Gastroesophageal sphincter (tissue), 4 donors: Measurements from ENCODE around the gene BTLA. TPM values are rescaled to one million over a fixed set of nuclear protein-coding genes. Genes with fewer than 3 reads are reported as not detected.

Experiments
- ATAC-seq: fragments of 150-250 bp; one replicate; pipeline ENCODE4 v1.9.1; 2016; ENCODE audit warnings: mild to moderate bottlenecking, moderate library complexity
- H3K27ac ChIP-seq, 4 donors: fragments of 200-600 bp; sonication (generic) in 3 of 4; 1 replicate in 3 of 4; 2 replicates in 1 of 4; pipeline ENCODE4 v1.5.1; 2016 to 2019
- H3K27me3 ChIP-seq: fragments of 200-600 bp; sonication (generic); one replicate; pipeline ENCODE4 v1.5.1; 2019
- H3K36me3 ChIP-seq, 2 donors: fragments of 200-600 bp; sonication (generic); one replicate each; pipeline ENCODE4 v1.5.1; 2019; ENCODE audit warnings: control low read depth in 1 of 2
- H3K4me1 ChIP-seq, 3 donors: fragments of 200-600 bp; sonication (generic); 1 replicate in 2 of 3; 2 replicates in 1 of 3; pipeline ENCODE4 v1.5.1; 2016 to 2019; ENCODE audit warnings: control low read depth in 2 of 3
- H3K4me3 ChIP-seq, 2 donors: fragments of 200-600 bp; sonication (generic); one replicate each; pipeline ENCODE4 v1.5.1; 2019; ENCODE audit warnings: mild to moderate bottlenecking in 1 of 2, moderate library complexity in 1 of 2
- H3K9me3 ChIP-seq, 3 donors: fragments of 200-600 bp; sonication (generic); one replicate each; pipeline ENCODE4 v1.5.1; 2017 to 2019; ENCODE audit warnings: control low read depth in 2 of 3
- CTCF ChIP-seq, 4 experiments: fragments of 200-600 bp in 2 of 4; fragments of 450-650 bp in 2 of 4; sonication (generic) in 1 of 4; IDR thresholded peaks; one replicate each; pipeline ENCODE4 v1.5.1; 2017 to 2019; ENCODE audit warnings: antibody characterized with exemption in 4 of 4, mild to moderate bottlenecking in 2 of 4, moderate library complexity in 2 of 4
- EP300 ChIP-seq: sonication (generic); formaldehyde crosslinking; IDR thresholded peaks from one replicate; pipeline ENCODE4 v1.6.1; 2017; ENCODE audit warnings: antibody characterized with exemption, mild to moderate bottlenecking
- POLR2A ChIP-seq, 2 donors: fragments of 450-650 bp; IDR thresholded peaks; one replicate each; pipeline ENCODE4 v1.6.1; 2017; ENCODE audit warnings: antibody characterized with exemption in 2 of 2, mild to moderate bottlenecking in 2 of 2, moderate library complexity in 1 of 2
- POLR2AphosphoS5 ChIP-seq: sonication (generic); formaldehyde crosslinking; IDR thresholded peaks from one replicate; pipeline ENCODE4 v1.6.1; 2017; ENCODE audit warnings: antibody characterized with exemption
- WGBS, 2 donors: methylation state at CpG; one replicate each; pipeline ENCODE4 v1.1.5; 2018; ENCODE audit warnings: low coverage in 1 of 2; 5-methylcytosine and 5-hydroxymethylcytosine counted together
- total RNA-seq, 4 donors: library from RNA; depleted of rRNA; stranded (reverse); fragments of >200 nt; gene quantifications; one replicate each; pipeline ENCODE4 v1.1.0, GENCODE V29; 2016

BTLA gene
- total RNA-seq, 4 donors from 2014 or later = 0.08 to 1.8 TPM; not detected in 2

- Histone ChIP-seq H3K9me3 (no peaks in the 10 kb centered on the region), H3K36me3 (no peaks in the 10 kb centered on the region), H3K27ac (no peak overlapping the region), H3K4me1 (no peaks in the 10 kb centered on the region), H3K27me3 (no peaks in the 10 kb centered on the region), H3K4me3 (no peak overlapping the region)
- no peak for ATAC-seq
- TF ChIP-seq POLR2A (IDR thresholded peaks at IDR 0.05) (no peak), POLR2AphosphoS5 (no peak), CTCF (IDR thresholded peaks at IDR 0.05) (no peak)
Measured at GRCh38 chr3:112481302-112481721, 18.0 kb downstream of the BTLA start.

- no peak overlapping the region for H3K27ac ChIP-seq
- H3K4me1 ChIP-seq = no peaks in the 10 kb centered on the region
- no peaks in the 10 kb centered on the region for H3K9me3 ChIP-seq
- WGBS, 2 donors = 80% methylated on average over 1 of the region's 1 CpG
- no peaks in the 10 kb centered on the region for H3K27me3 ChIP-seq
- ATAC-seq = no peak
- H3K4me3 ChIP-seq = no peak overlapping the region
- no peaks in the 10 kb centered on the region for H3K36me3 ChIP-seq
- no peak for TF ChIP-seq POLR2A (IDR thresholded peaks at IDR 0.05)
- TF ChIP-seq CTCF (IDR thresholded peaks at IDR 0.05) = no peak
- TF ChIP-seq EP300 = no peak
- no peak for TF ChIP-seq POLR2AphosphoS5
Measured at GRCh38 chr3:112477891-112478290, 21.4 kb downstream of the BTLA start.

GRCh38 chr3:112476346-112476745 is 22.9 kb downstream of the BTLA start:
- no peak for ATAC-seq
- Histone ChIP-seq H3K9me3 (no peaks in the 10 kb centered on the region), H3K36me3 (no peaks in the 10 kb centered on the region), H3K27me3 (no peaks in the 10 kb centered on the region), H3K4me3 (no peak overlapping the region), H3K27ac (no peak overlapping the region), H3K4me1 (no peaks in the 10 kb centered on the region)
- TF ChIP-seq POLR2A (IDR thresholded peaks at IDR 0.05) (no peak), CTCF (IDR thresholded peaks at IDR 0.05) (no peak), POLR2AphosphoS5 (no peak), EP300 (no peak)
- WGBS, 2 donors = 73 to 86% methylated on average over 1 of the region's 1 CpG

- Histone ChIP-seq H3K27me3 (no peaks in the 10 kb centered on the region), H3K27ac (no peak overlapping the region), H3K9me3 (no peaks in the 10 kb centered on the region), H3K4me1 (no peaks in the 10 kb centered on the region), H3K4me3 (no peak overlapping the region), H3K36me3 (no peaks in the 10 kb centered on the region)
- WGBS, 2 donors = 87 to 95% methylated on average over 2 of the region's 2 CpGs
- no peak for ATAC-seq
- TF ChIP-seq EP300 (no peak), POLR2AphosphoS5 (no peak), CTCF (IDR thresholded peaks at IDR 0.05) (no peak), POLR2A (IDR thresholded peaks at IDR 0.05) (no peak)
Measured at GRCh38 chr3:112474796-112475195, 24.5 kb downstream of the BTLA start.

GRCh38 chr3:112472691-112473090 is 26.6 kb downstream of the BTLA start:
- H3K4me1 ChIP-seq = no peaks in the 10 kb centered on the region
- ATAC-seq = no peak
- no peaks in the 10 kb centered on the region for H3K36me3 ChIP-seq
- H3K27me3 ChIP-seq = no peaks in the 10 kb centered on the region
- H3K9me3 ChIP-seq = no peaks in the 10 kb centered on the region
- whole genome bisulfite sequencing, 2 donors = 75 to 83% methylated on average over 1 of the region's 1 CpG
- no peak overlapping the region for H3K27ac ChIP-seq
- no peak for TF ChIP-seq POLR2AphosphoS5
- TF ChIP-seq CTCF (IDR thresholded peaks at IDR 0.05) = no peak
- TF ChIP-seq EP300 = no peak
- no peak for TF ChIP-seq POLR2A (IDR thresholded peaks at IDR 0.05)
- no peak overlapping the region for H3K4me3 ChIP-seq
